Activated T-helper 1 cell treated with Interleukin-2 at 50 U/mL for 16 hours (primary cell): ENCODE data around the gene ZYX.
"Not testable (repeated sequence)": the region's sequence is repeated elsewhere in the genome, so short reads cannot be mapped to it uniquely, and the experiment has no call there.

Source experiments
- DNase-seq: peaks from one replicate; pipeline ENCODE4 v3.0.0-alpha.2; 2020; ENCODE audit warnings: low read depth

ZYX gene

DNA sequence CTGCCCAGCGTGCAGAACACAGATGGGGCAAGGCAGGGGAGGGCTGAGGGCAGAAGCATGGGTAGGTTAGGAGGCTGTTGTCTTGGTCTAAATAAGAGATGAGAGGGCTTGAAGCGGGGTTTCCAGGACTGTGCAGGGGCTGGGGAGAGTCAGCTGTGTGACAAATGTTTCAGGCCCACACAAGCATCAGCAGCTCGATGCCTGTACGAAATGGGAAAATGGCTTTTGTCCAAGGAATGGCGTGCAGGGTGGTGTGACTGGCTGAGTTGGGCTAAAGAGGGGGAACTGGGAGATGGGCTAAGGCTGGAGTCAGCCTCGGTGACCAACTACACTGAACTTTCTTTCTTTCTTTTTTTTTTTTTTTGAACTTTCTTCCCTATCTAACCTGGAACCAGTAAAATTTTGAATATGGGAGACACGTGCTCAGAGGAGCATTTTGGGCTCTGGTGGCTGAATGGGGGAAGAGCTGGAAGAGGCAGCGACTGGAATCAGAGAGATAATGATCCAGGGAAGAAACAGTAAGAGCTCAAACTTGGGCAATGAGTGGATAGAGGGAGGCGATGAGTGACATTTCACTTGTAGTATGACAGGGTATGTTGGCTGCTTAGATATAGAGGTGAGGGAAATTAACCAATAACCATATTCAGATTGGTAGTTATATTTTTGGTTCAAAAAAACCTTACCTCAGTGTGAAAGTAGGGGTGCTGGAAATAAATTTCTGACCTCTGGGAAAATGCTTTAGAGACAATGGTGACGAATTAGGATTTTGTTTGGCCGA, 37.7 kb downstream of the ZYX start:
- DNase-seq, result no peak

DNA sequence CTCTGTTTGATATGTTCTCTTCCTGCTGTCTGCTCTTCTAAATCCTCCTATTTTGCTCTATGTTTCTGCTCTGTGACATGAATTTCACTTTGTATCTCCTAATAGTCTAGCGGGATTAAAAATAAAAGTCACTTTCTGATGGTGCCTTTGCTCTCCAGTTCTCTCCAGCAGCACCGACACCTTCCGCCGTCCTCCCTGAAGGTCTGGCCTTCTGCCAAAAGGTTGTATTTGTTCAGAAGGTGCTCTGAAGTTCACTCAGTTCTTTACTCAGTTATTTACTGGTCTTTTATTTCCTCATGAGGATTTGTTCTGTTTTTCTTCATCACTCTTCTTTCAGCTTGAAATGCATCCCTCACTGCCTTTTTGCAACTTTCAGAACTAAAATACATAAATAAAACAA, 38.7 kb downstream of the ZYX start:
- no peak for DNase-seq

DNA sequence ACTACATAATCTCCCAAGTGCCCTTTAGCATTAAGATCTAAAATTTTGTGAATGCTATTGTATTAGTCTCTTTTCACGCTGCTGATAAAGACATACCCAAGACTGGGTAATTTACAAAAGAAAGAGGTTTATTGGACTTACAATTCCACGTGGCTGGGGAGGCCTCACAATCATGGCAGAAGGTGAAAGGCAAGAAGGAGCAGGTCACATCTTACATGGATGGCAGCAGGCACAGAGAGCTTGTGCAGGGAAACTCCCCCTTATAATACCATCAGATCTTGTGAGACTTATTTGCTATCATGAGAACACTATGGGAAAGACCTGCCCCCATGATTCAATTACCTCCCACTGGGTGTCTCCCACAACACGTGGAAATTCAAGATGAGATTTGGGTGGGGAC, 39.5 kb downstream of the ZYX start:
- not testable (repeated sequence) for DNase-seq

DNA sequence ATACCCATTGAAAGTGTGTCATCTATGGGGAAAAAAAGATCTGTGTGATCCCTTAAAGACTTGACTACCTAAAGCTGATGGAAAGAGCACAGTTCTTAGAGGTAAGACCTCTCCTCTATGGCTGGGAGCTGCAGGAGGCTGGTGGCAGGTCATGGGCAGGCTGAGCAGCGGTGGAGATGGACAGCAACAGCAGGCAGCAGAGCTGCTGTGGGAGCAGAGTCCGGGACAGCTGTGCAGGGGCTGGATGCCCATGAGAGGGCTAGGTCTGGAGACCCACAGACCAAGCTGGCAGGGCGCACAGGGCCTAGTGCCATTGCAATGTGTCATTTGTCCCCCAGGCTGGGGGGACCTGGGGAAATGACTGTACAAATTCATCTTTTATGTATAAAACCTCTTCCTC, 40.9 kb downstream of the ZYX start:
- no peak for DNase-seq

DNA sequence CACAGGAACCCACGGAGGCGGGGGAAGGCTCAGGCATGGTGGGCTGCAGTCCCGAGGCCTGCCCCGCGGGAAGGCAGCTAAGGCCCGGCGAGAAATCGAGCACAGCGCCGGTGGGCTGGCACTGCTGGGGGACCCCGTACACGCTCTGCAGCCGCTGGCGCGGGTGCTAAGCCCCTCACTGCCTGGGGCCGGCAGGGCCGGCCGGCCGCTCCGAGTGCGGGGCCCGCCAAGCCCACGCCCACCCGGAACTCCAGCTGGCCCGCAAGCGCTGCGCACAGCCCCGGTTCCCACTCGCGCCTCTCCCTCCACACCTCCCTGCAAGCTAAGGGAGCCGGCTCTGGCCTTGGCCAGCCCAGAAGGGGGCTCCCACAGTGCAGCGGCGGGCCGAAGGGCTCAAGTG, 43.3 kb downstream of the ZYX start:
- not testable (repeated sequence) for DNase-seq

DNA sequence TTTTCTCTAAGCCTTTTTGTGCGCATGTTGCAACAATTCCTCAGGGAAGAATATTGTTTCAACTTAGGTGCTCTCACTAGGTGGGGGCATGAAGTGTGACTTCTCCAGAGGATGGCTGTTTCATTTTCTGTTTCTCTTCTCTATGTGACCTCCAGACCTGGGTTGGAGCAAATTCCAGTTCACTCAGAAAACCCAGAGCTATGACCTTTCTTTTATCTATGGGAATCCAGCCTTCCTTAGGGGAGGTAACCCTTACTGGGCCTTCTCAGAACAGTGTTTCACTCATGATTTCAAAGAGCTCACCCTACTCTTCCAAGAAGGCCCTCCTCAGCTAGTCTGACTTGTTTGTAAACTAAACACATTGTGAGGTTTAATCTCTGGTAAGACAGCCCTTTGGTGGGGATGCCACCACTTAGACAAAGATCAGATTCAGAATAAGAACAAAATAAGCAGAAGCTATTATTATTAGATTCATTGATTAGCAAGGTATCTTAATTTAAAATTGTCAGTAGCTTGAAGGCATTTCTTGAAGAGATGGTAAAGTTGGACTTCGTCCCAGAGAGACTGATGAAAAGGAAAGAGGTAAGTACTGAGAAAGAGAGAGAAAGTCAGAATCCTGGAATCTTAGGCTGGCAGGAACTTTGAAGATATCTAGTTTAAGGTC, 45.5 kb downstream of the ZYX start:
- DNase-seq, result no peak

DNA sequence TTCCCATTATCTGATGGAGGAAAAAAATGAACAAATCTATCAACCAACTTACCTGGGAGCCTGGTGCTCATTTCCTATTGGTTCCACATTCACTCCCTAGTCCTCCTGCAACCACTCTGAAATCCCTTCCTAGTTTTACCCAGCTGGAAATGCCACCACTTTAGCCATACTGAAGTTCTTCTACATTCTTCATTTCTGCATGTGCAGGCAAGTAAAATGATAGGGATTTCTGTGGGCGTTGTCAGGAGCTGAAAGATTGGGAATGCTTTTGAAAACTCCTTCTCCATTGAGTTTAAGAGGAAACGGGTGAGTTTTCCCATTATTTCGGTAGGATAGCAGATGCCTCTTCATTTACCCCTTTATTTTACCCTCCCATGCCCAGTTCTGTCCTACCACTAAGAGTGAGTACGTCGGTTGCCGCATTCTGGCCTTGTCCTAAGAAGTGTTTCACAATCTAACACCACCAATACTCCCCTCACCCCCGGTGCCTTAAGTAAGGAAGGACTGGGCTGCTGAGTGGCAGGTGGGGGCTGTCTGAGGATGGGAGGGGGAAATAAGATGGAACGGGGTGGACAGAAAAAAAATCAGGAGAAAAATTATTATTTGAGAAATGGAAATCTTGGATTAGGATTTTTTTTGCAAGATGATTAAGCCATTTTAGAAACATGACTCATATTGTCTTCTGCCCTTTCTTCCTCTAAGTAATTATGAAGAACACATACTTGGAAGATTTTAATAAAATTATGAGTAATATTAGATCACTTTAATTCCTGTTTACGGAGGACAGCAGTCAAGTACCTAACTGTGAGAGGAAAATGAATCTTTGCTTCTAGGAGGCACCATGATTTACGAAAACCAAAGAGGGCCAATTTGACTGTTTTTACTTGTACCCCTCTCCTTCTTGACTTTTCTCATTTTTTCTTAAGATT, 48.9 kb downstream of the ZYX start:
- DNase-seq, result no peak

DNA sequence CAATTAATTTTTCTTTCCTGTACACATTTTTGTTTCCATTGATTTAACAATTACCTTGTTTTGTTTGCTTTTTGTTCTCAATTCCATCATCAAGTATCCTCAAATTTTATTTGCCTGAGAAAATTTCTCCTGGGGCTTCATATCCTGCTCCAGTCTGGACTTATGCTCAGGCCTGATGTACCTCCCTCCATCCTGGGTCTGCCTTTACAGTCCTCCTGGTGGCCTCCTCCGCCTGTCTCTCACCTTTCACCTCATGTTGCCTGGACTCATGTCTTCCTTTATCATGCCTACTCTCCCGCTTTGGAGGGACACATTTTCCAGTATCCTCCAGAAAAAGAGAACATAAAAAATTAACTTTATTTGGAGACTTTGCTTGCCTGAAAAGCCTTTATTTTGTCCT, 50.0 kb downstream of the ZYX start:
- DNase-seq, result no peak

DNA sequence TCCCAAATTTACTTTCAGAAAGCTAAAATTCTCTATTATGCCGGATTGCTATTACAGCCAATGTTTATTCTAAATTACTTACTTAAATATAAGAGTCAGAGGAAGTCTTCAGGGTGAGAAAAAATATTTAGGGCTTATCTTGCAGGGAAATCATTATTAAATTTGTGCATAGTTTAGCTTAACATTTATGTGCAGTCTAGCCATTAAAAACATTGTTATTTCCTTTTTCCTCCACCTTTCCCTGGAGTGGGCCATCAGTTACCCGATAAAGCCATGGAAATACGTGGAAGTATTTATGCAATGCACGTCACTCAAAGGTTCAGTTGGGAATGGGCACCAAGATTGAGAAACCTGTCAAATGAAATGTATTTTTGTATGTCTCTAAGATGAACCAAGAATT, 52.6 kb downstream of the ZYX start:
- no peak for DNase-seq

DNA sequence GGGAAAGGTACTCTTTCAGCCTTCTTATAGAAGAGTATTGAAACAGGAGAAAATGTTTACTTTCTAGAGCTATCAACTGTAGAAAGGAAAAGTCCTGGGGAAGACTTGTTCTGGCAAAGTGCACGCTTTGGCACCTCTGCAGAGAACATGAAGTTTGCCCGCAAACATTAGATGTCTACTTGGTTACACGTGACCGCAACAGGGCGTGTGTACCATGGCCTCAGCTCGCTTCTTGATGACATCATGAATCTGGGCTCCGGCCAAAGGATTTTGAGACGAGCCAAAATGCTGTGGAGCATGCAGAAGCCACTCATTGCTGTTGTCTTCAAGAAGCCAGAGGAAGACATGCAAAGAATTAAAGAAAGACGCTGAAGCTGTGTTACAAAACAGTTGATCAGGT, 53.5 kb downstream of the ZYX start:
- no peak for DNase-seq

DNA sequence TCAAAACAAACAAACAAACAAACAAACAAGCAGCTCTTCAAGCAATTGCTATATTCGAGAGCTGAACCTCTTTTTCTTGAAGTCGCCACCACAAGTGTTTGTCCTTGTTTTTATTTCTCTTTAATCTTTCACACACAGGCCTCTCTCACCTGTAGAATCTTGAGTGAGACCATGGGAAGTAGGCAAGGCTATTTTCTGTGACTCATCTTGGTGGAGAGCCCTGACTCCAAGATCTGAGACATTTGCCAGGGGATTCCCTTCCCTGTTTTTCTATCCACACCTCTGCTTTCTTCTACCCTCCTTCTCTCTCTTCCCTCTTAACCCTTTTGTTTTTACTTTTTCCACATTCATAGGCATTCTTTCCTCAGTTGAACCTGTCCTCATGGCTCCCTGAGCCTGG, 54.1 kb downstream of the ZYX start:
- no peak for DNase-seq

DNA sequence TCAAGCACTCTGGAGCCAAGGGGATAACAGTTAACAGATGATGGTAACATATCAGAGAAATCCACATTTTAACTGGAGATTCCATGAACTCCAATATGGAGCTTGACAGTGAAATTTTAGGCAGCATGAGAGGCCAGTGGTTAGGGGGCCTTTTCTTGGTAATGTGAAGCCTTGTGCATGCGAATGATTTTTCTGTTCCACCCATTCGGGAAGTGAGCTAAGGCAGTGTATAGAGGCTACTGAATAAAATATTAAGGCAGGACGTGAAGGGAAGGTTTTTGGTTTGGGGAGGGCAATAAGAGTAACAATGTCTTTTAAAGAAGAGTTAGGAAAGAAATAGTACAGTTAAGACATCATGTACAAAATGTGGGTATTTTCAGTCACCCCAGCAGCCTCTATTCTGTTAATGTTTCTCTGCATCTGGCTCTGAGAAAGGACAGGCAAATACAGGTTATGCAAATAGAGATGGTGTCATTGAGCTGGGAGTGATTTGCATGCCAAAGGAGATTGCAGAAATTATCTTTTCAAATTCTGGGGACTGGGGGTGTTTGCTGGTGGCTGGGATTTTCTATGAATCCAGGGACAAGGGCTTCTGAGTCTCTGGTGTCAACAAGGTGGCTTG, 55.3 kb downstream of the ZYX start:
- no peak for DNase-seq

DNA sequence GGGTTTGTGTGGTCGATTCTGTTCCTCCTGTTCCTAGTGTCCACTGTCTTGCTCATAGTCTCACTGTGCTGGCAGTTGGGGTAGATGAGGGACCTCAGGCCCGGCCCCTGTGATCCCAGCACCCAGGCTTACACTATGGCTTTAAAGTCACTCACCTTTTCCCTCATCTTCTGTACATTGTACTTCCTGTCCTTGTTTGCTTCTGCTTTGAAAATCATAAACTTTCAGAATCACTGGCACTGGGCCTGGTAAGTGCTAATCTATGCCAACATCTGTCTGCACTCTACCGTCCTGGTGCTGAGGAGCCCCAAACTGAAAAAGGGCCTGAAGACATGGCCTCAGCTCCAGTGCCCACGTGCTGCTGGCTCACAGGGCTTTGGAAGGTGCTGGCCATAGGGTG, 56.4 kb downstream of the ZYX start:
- DNase-seq, result no peak

DNA sequence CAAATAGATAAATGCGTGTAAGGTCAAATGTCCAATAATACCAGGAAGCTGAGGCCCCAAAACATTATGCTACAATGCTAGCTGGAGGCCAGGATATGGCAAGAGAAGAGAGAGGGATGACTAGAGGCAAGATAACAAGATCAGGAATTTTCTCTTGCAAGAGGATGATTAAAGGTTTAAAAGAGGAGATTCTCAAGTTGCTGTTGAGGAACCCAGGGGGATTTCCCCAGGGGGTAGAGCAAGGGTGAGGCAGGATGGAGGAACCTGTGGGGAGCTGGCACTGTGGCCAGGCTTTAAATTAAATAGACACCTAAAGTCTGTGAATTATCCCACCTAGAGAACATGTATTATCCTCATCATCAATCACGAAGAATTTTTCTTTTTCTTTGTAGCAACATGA, 58.7 kb downstream of the ZYX start:
- no peak for DNase-seq
